Measurements from ENCODE around the gene KLHL29. TPM values are rescaled to one million over a fixed set of nuclear protein-coding genes. Genes with fewer than 3 reads are reported as not detected.

KLHL29 gene
- total RNA-seq, 1 experiment from 2014 or later: 43.1 TPM

- Mint-ChIP-seq H3K4me3 (ENCODE audit: unreplicated experiment) (no peak overlapping the region), H3K27me3 (ENCODE audit: insufficient read depth, unreplicated experiment) (no peaks in the 10 kb centered on the region), H3K4me1 (ENCODE audit: insufficient read depth, unreplicated experiment) (peaks cover 19% of the 10 kb centered on the region), H3K27ac (ENCODE audit: low read depth, unreplicated experiment) (no peak overlapping the region), H3K36me3 (ENCODE audit: insufficient read depth, unreplicated experiment) (peaks cover 18% of the 10 kb centered on the region), H3K9me3 (ENCODE audit: unreplicated experiment) (no peaks in the 10 kb centered on the region)
- no TSS peak for BruUV-seq (replicated peaks)
- no peak for DNase-seq (ENCODE audit: unreplicated experiment)
- POLR2A ChIA-PET: interaction anchor here (1.3 kb wide), 1 partner anchor 9 kb away, joined by 3 read pairs; no protein-coding TSS in a partner anchor
- intact Hi-C loops (cut with micrococcal nuclease): no loop called here
- CTCF ChIA-PET: interaction anchor here (0.6 kb wide), 1 partner anchor 167 kb away, joined by 4 read pairs; no protein-coding TSS in a partner anchor
- no peak for TF ChIP-seq CTCF (IDR thresholded peaks at IDR 0.05; ENCODE audit: unreplicated experiment)
These were observed 370.0 kb downstream of the KLHL29 start for GRCh38 chr2:23754970-23755369.

- POLR2A ChIA-PET: interaction anchor here (0.6 to 2.2 kb wide), 4 partner anchors 11 to 171 kb away, joined by 3 to 14 read pairs (median 4); partner anchors contain the start of gene ATAD2B
- intact Hi-C loops (cut with micrococcal nuclease): no loop called here
- Mint-ChIP-seq H3K36me3 (ENCODE audit: insufficient read depth, unreplicated experiment) (peaks cover 16% of the 10 kb centered on the region), H3K9me3 (ENCODE audit: unreplicated experiment) (no peaks in the 10 kb centered on the region), H3K27ac (ENCODE audit: low read depth, unreplicated experiment) (peak overlapping the region; percentile 82), H3K4me3 (ENCODE audit: unreplicated experiment) (no peak overlapping the region), H3K4me1 (ENCODE audit: insufficient read depth, unreplicated experiment) (peaks cover 25% of the 10 kb centered on the region), H3K27me3 (ENCODE audit: insufficient read depth, unreplicated experiment) (no peaks in the 10 kb centered on the region)
- TF ChIP-seq CTCF (IDR thresholded peaks at IDR 0.05; ENCODE audit: unreplicated experiment): no peak
- no peak for DNase-seq (ENCODE audit: unreplicated experiment)
- CTCF ChIA-PET: interaction anchor here (0.7 to 1.5 kb wide), 4 partner anchors 9 to 1401 kb away, joined by 3 to 4 read pairs (median 4); no protein-coding TSS in a partner anchor
- BruUV-seq (replicated peaks): no TSS peak
These were observed 371.8 kb downstream of the KLHL29 start for GRCh38 chr2:23756593-23757292.

- Mint-ChIP-seq H3K27me3 (ENCODE audit: insufficient read depth, unreplicated experiment) (no peaks in the 10 kb centered on the region), H3K9me3 (ENCODE audit: unreplicated experiment) (no peaks in the 10 kb centered on the region), H3K4me1 (ENCODE audit: insufficient read depth, unreplicated experiment) (peaks cover 25% of the 10 kb centered on the region), H3K4me3 (ENCODE audit: unreplicated experiment) (no peak overlapping the region), H3K27ac (ENCODE audit: low read depth, unreplicated experiment) (peak overlapping the region; percentile 82), H3K36me3 (ENCODE audit: insufficient read depth, unreplicated experiment) (peaks cover 28% of the 10 kb centered on the region)
- no peak for TF ChIP-seq CTCF (IDR thresholded peaks at IDR 0.05; ENCODE audit: unreplicated experiment)
- peak; percentile 80 for DNase-seq (ENCODE audit: unreplicated experiment)
- intact Hi-C loops (cut with micrococcal nuclease): no loop called here
- ChIA-PET POLR2A (interaction anchor here (0.5 to 2.2 kb wide), 7 partner anchors 9 to 585 kb away, joined by 3 to 14 read pairs (median 4); no protein-coding TSS in a partner anchor), CTCF (interaction anchor here (0.6 to 1.4 kb wide), 4 partner anchors 9 to 390 kb away, joined by 3 to 4 read pairs (median 3); no protein-coding TSS in a partner anchor)
- TSS peak; percentile 51 for BruUV-seq (replicated peaks)
These were observed 372.9 kb downstream of the KLHL29 start for GRCh38 chr2:23757686-23758433.
